ENCODE data around the gene PRPF40B.

The PRPF40B gene

GRCh38 chr12:49664591-49665239 is 41.4 kb downstream of the PRPF40B start:
- no peaks in the 10 kb centered on the region for H3K9me3 ChIP-seq (ENCODE audit: control insufficient read depth in 1 of 2, low read length in 2 of 2)
- peaks cover 10 to 34% of the 10 kb centered on the region in 2 donors for H3K4me1 ChIP-seq (ENCODE audit: control insufficient read depth in 1 of 2, insufficient read depth in 2 of 2, low read length in 2 of 2)
- H3K27me3 ChIP-seq (ENCODE audit: low read depth, low read length): no peaks in the 10 kb centered on the region
- H3K4me3 ChIP-seq (ENCODE audit: low read depth in 1 of 2, low read length in 2 of 2): no peak overlapping the region
- no peaks in the 10 kb centered on the region for H3K36me3 ChIP-seq (ENCODE audit: control insufficient read depth in 1 of 2, insufficient read depth in 2 of 2, low read length in 2 of 2)
- H3K27ac ChIP-seq (ENCODE audit: low read length): no peak overlapping the region

DNA sequence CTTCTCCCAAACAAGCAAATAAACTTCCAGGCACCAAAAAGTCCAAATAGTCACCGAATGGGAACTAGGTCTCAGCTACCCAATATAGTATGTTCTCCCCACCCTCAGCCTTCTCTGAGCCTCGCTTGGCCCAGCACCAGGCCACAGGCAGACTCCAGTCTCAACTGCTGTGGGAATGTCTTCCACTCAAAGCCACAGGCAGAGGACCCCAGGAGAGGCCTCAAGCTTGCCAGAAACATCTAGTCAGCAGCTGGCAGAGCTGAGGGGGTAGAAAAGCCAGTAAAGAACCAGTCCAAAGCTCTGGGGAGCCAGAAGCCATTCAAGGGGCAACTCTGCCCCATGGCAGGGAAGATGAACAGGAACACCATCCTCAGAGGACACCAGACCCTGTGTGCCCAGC is 42.0 kb downstream of the PRPF40B start:
- Histone ChIP-seq H3K36me3 (ENCODE audit: control insufficient read depth in 1 of 2, insufficient read depth in 2 of 2, low read length in 2 of 2) (no peaks in the 10 kb centered on the region), H3K27ac (ENCODE audit: low read length) (no peak overlapping the region), H3K9me3 (ENCODE audit: control insufficient read depth in 1 of 2, low read length in 2 of 2) (no peaks in the 10 kb centered on the region), H3K27me3 (ENCODE audit: low read depth, low read length) (no peaks in the 10 kb centered on the region), H3K4me3 (ENCODE audit: low read depth in 1 of 2, low read length in 2 of 2) (no peak overlapping the region), H3K4me1 (ENCODE audit: control insufficient read depth in 1 of 2, insufficient read depth in 2 of 2, low read length in 2 of 2) (peaks cover 12 to 35% of the 10 kb centered on the region in 2 donors)

GRCh38 chr12:49666176-49666575 is 42.8 kb downstream of the PRPF40B start:
- Histone ChIP-seq H3K27me3 (ENCODE audit: low read depth, low read length) (no peaks in the 10 kb centered on the region), H3K27ac (ENCODE audit: low read length) (no peak overlapping the region), H3K36me3 (ENCODE audit: control insufficient read depth in 1 of 2, insufficient read depth in 2 of 2, low read length in 2 of 2) (no peaks in the 10 kb centered on the region), H3K4me1 (ENCODE audit: control insufficient read depth in 1 of 2, insufficient read depth in 2 of 2, low read length in 2 of 2) (peaks cover 14 to 40% of the 10 kb centered on the region in 2 donors), H3K4me3 (ENCODE audit: low read depth in 1 of 2, low read length in 2 of 2) (no peak overlapping the region), H3K9me3 (ENCODE audit: control insufficient read depth in 1 of 2, low read length in 2 of 2) (no peaks in the 10 kb centered on the region)

GRCh38 chr12:49667325-49668090 is 44.1 kb downstream of the PRPF40B start:
- Histone ChIP-seq H3K9me3 (ENCODE audit: control insufficient read depth in 1 of 2, low read length in 2 of 2) (no peaks in the 10 kb centered on the region), H3K27me3 (ENCODE audit: low read depth, low read length) (no peaks in the 10 kb centered on the region), H3K36me3 (ENCODE audit: control insufficient read depth in 1 of 2, insufficient read depth in 2 of 2, low read length in 2 of 2) (no peaks in the 10 kb centered on the region), H3K27ac (ENCODE audit: low read length) (no peak overlapping the region), H3K4me1 (ENCODE audit: control insufficient read depth in 1 of 2, insufficient read depth in 2 of 2, low read length in 2 of 2) (peaks cover 23 to 44% of the 10 kb centered on the region in 2 donors), H3K4me3 (ENCODE audit: low read depth in 1 of 2, low read length in 2 of 2) (no peak overlapping the region)

GRCh38 chr12:49669796-49670195 is 46.4 kb downstream of the PRPF40B start:
- H3K27me3 ChIP-seq (ENCODE audit: low read depth, low read length): no peaks in the 10 kb centered on the region
- no peak overlapping the region for H3K27ac ChIP-seq (ENCODE audit: low read length)
- H3K4me3 ChIP-seq (ENCODE audit: low read depth in 1 of 2, low read length in 2 of 2): no peak overlapping the region
- H3K36me3 ChIP-seq (ENCODE audit: control insufficient read depth in 1 of 2, insufficient read depth in 2 of 2, low read length in 2 of 2): no peaks in the 10 kb centered on the region
- no peaks in the 10 kb centered on the region for H3K9me3 ChIP-seq (ENCODE audit: control insufficient read depth in 1 of 2, low read length in 2 of 2)
- H3K4me1 ChIP-seq (ENCODE audit: control insufficient read depth in 1 of 2, insufficient read depth in 2 of 2, low read length in 2 of 2): peaks cover 34 to 44% of the 10 kb centered on the region in 2 donors

GRCh38 chr12:49671031-49671765 is 47.8 kb downstream of the PRPF40B start:
- H3K27ac ChIP-seq (ENCODE audit: low read length): peak overlapping the region; percentile 80
- H3K4me1 ChIP-seq (ENCODE audit: control insufficient read depth in 1 of 2, insufficient read depth in 2 of 2, low read length in 2 of 2): peaks cover 34 to 52% of the 10 kb centered on the region in 2 donors
- no peak overlapping the region for H3K4me3 ChIP-seq (ENCODE audit: low read depth in 1 of 2, low read length in 2 of 2)
- H3K27me3 ChIP-seq (ENCODE audit: low read depth, low read length): no peaks in the 10 kb centered on the region
- no peaks in the 10 kb centered on the region for H3K36me3 ChIP-seq (ENCODE audit: control insufficient read depth in 1 of 2, insufficient read depth in 2 of 2, low read length in 2 of 2)
- H3K9me3 ChIP-seq (ENCODE audit: control insufficient read depth in 1 of 2, low read length in 2 of 2): no peaks in the 10 kb centered on the region

GRCh38 chr12:49672301-49673217 is 49.2 kb downstream of the PRPF40B start:
- no peaks in the 10 kb centered on the region for H3K27me3 ChIP-seq (ENCODE audit: low read depth, low read length)
- peaks cover 34 to 52% of the 10 kb centered on the region in 2 donors for H3K4me1 ChIP-seq (ENCODE audit: control insufficient read depth in 1 of 2, insufficient read depth in 2 of 2, low read length in 2 of 2)
- no peaks in the 10 kb centered on the region for H3K9me3 ChIP-seq (ENCODE audit: control insufficient read depth in 1 of 2, low read length in 2 of 2)
- H3K36me3 ChIP-seq (ENCODE audit: control insufficient read depth in 1 of 2, insufficient read depth in 2 of 2, low read length in 2 of 2): no peaks in the 10 kb centered on the region
- peak overlapping the region; percentile 80 for H3K27ac ChIP-seq (ENCODE audit: low read length)
- peak overlapping the region in 1 of 2 donors; percentile 17 for H3K4me3 ChIP-seq (ENCODE audit: low read depth in 1 of 2, low read length in 2 of 2)

DNA sequence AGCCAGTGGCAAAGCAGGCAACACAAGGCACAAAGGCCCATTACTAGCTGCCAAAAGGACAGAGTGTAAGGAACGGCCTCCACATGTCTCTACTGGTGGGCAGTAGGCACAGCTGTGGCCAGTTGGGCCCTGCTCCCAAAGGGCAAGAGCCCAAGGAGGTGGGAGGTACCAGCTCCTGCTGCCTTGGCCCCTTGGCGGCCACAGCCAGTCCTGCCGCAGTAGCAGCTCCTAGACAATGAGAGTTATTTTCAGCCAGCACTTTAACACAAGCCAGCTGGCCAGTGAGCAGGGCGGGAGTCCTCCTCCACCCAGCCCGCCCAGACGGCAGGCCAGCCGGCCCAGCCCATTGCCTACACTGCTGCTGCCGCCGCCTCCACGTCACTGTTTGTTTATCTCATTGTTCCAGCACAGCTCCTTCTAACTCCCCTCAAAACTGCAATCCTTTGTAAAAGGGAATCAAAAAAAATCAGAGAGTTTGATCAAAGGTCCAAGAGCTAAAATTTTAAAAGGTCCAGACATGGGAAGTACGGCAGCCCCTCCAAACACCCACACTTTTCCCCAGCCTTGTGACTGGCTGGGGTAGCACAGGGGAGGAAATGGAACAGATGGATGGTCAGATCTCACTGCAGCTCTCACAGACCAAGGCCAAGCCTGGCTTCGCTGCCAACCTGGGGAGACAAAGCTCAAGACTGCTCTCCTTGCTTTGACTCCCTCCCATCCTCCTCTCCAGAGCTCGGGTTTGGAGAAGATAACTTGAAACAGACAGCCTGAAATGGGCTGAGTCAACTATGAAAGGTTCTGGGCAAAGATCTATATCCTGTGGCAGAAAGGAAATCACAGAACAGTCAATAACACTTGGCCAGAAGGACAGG is 50.3 kb downstream of the PRPF40B start:
- Histone ChIP-seq H3K4me3 (ENCODE audit: low read depth in 1 of 2, low read length in 2 of 2) (peak overlapping the region in 1 of 2 donors; percentile 46), H3K27me3 (ENCODE audit: low read depth, low read length) (no peaks in the 10 kb centered on the region), H3K4me1 (ENCODE audit: control insufficient read depth in 1 of 2, insufficient read depth in 2 of 2, low read length in 2 of 2) (peaks cover 34 to 52% of the 10 kb centered on the region in 2 donors), H3K36me3 (ENCODE audit: control insufficient read depth in 1 of 2, insufficient read depth in 2 of 2, low read length in 2 of 2) (no peaks in the 10 kb centered on the region), H3K27ac (ENCODE audit: low read length) (peak overlapping the region; percentile 80), H3K9me3 (ENCODE audit: control insufficient read depth in 1 of 2, low read length in 2 of 2) (no peaks in the 10 kb centered on the region)

GRCh38 chr12:49674318-49674981 is 51.1 kb downstream of the PRPF40B start:
- H3K4me1 ChIP-seq (ENCODE audit: control insufficient read depth in 1 of 2, insufficient read depth in 2 of 2, low read length in 2 of 2): peaks cover 34 to 52% of the 10 kb centered on the region in 2 donors
- H3K27ac ChIP-seq (ENCODE audit: low read length): peak overlapping the region; percentile 80
- H3K36me3 ChIP-seq (ENCODE audit: control insufficient read depth in 1 of 2, insufficient read depth in 2 of 2, low read length in 2 of 2): no peaks in the 10 kb centered on the region
- H3K27me3 ChIP-seq (ENCODE audit: low read depth, low read length): no peaks in the 10 kb centered on the region
- H3K4me3 ChIP-seq (ENCODE audit: low read depth in 1 of 2, low read length in 2 of 2): peak overlapping the region in 1 of 2 donors; percentile 46
- H3K9me3 ChIP-seq (ENCODE audit: control insufficient read depth in 1 of 2, low read length in 2 of 2): no peaks in the 10 kb centered on the region

GRCh38 chr12:49675137-49675536 is 51.8 kb downstream of the PRPF40B start:
- Histone ChIP-seq H3K4me1 (ENCODE audit: control insufficient read depth in 1 of 2, insufficient read depth in 2 of 2, low read length in 2 of 2) (peaks cover 34 to 52% of the 10 kb centered on the region in 2 donors), H3K27ac (ENCODE audit: low read length) (peak overlapping the region; percentile 80), H3K36me3 (ENCODE audit: control insufficient read depth in 1 of 2, insufficient read depth in 2 of 2, low read length in 2 of 2) (no peaks in the 10 kb centered on the region), H3K9me3 (ENCODE audit: control insufficient read depth in 1 of 2, low read length in 2 of 2) (no peaks in the 10 kb centered on the region), H3K4me3 (ENCODE audit: low read depth in 1 of 2, low read length in 2 of 2) (no peak overlapping the region), H3K27me3 (ENCODE audit: low read depth, low read length) (no peaks in the 10 kb centered on the region)

Data from muscle layer of duodenum (tissue), 2 donors.